Effector memory CD8-positive, alpha-beta T cell (primary cell): Measurements from ENCODE around the gene CEP164.

Source experiments
- ATAC-seq: fragments of 150-1000 bp; cut with Tn5 transposase; replicated peaks from 2 replicates; pipeline ENCODE4 v1.10.0; 2021; ENCODE audit warnings: mild to moderate bottlenecking, moderate library complexity
- DNase-seq, 3 experiments: peaks; one replicate each; pipeline ENCODE4 v3.0.0; 2021
- H3K27ac Mint-ChIP-seq, 2 donors: one replicate each; pipeline ENCODE4 v1.8.0; 2022; ENCODE audit warnings: mild to moderate bottlenecking in 2 of 2, mixed read lengths in 2 of 2, moderate library complexity in 2 of 2
- H3K27me3 Mint-ChIP-seq, 2 donors: one replicate each; pipeline ENCODE4 v1.8.0; 2022; ENCODE audit warnings: mixed read lengths in 2 of 2
- H3K36me3 Mint-ChIP-seq: one replicate; pipeline ENCODE4 v1.8.0; 2022; ENCODE audit warnings: mild to moderate bottlenecking, moderate library complexity, mixed read lengths; ENCODE audit not compliant: insufficient read depth
- H3K4me1 Mint-ChIP-seq, 2 donors: one replicate each; pipeline ENCODE4 v1.8.0; 2022; ENCODE audit warnings: low read depth in 2 of 2, mixed read lengths in 2 of 2
- H3K4me3 Mint-ChIP-seq, 2 donors: one replicate each; pipeline ENCODE4 v1.8.0; 2022; ENCODE audit warnings: mild to moderate bottlenecking in 2 of 2, mixed read lengths in 2 of 2, moderate library complexity in 2 of 2
- H3K9me3 Mint-ChIP-seq, 2 donors: one replicate each; pipeline ENCODE4 v1.8.0; 2022; ENCODE audit warnings: mixed read lengths in 2 of 2
- total RNA-seq, 9 experiments: gene quantifications; one replicate each; lab custom pipeline; 2026; lab: John Stamatoyannopoulos, UW

CEP164 gene
- total RNA-seq = 68.9 to 110 (median 86.3) reads per million in 9 experiments

DNA sequence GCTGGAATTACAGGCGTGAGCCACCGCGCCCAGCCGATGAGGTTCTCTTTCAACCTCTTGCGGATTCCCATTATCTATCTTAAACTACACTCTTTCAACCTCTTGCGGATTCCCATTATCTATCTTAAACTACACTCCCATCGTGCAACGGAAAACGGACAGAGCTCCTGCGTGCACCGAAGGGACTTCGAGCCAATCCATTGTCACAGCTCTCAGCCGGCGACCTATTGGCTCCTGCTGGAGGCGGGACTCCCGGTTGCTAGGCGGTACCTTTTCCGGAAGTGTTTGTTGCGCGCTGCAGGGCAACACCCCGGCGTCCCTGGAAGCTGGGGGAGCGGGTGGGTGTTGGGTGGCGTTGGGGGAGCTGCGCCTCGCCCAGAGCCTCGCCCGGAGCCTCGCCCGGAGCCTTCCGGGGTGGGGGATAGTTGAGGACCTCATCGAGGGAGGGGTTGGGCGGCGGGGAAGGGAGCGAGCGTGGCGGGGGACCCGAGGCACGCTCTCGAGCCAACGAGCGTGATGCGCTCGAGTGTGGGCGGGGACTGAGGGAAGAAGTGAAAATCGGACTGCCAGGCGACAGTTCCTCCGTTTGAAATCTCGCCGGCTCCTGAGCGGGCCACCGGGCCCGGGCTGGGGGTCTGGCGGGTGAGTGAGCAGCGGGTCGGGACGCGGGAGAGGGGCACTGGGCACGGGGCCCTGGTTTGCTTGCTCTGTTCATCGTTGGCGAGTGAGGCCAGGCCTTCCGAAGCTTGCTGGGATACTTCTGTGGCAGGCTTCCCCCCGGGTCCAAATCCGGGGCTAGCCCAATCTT lies at the start of gene CEP164:
CEP164 (plus strand) TSS at position 288 of the 808 bp plus-strand sequence. CDS start 10,733 bp downstream, outside the sequence.
- Mint-ChIP-seq H3K27ac (no peak within 1 kb of the TSS), H3K4me3 (peak within 1 kb of the TSS in 1 of 2 donors; percentile 48)

DNA sequence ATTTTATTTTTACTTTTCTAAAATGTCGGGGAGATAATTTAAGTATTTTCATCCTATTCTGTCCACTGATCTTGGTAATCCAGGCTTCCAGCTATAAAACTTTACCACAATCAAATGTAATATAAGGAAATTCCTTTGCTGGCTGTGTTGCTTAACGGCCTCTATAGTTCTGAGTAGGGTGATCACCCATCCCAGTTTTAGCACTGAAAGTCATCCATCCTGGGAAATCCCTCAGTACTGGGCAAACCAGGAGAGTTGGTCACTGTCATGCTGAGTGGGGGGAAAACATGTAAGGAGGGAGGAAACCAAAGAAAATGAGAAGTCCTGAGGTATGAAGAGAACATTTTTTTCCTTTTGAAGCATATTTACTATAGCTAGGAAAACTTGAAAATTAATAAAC lies 49.3 kb upstream of the CEP164 start:
- no peak for ATAC-seq
- H3K9me3 Mint-ChIP-seq = no peaks in the 10 kb centered on the region
- H3K27ac Mint-ChIP-seq = peak overlapping the region in 1 of 2 donors; percentile 90
- H3K4me3 Mint-ChIP-seq = no peak overlapping the region
- peaks cover 24 to 32% of the 10 kb centered on the region in 2 donors for H3K4me1 Mint-ChIP-seq
- no peak for DNase-seq
- no peaks in the 10 kb centered on the region for H3K27me3 Mint-ChIP-seq
- peaks cover 22% of the 10 kb centered on the region for H3K36me3 Mint-ChIP-seq

More for the DNA sequence above, at the start of gene CEP164:
- DNase-seq (peak; percentile 92 to 93 (median 92)), ATAC-seq (peak; percentile 92)
- H3K27me3 Mint-ChIP-seq = no peaks in the 10 kb centered on the region
- H3K36me3 Mint-ChIP-seq = no peaks in the 10 kb centered on the region
- H3K4me1 Mint-ChIP-seq = peaks cover 5 to 7% of the 10 kb centered on the region in 2 donors
- no peaks in the 10 kb centered on the region for H3K9me3 Mint-ChIP-seq

DNA sequence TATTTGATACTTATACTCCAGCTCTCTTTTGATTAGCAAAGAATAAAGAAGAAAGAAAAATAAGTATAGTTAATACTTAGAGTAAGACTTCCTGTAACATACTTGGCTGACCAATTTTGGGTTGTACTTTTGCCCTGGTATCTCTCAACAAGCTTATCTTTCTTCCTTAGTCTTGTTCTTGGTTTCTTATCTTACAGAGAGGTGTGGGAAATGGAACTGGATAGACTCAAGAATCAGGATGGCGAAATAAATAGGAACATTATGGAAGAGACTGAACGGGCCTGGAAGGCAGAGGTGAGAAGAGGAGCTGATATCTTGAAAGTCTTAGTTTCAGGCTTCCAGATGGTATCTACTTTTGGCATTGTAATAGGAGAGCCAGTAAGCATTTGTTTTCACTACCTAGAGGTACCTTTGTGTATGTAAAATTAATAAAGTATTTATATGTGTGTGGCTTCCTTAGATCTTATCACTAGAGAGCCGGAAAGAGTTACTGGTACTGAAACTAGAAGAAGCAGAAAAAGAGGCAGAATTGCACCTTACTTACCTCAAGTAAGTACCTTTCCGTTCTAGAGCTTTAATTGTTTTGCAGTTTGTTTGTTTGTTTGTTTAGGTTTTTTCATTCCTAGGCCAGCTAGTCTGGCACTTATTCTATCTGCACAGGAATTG lies 47.8 kb upstream of the CEP164 start:
- DNase-seq = no peak
- Mint-ChIP-seq H3K27ac (peak overlapping the region; percentile 90 to 92), H3K9me3 (no peaks in the 10 kb centered on the region), H3K4me3 (peak overlapping the region; percentile 68 to 76), H3K4me1 (peaks cover 22 to 32% of the 10 kb centered on the region in 2 donors), H3K36me3 (peaks cover 35% of the 10 kb centered on the region), H3K27me3 (no peaks in the 10 kb centered on the region)
- ATAC-seq = peak; percentile 69

DNA sequence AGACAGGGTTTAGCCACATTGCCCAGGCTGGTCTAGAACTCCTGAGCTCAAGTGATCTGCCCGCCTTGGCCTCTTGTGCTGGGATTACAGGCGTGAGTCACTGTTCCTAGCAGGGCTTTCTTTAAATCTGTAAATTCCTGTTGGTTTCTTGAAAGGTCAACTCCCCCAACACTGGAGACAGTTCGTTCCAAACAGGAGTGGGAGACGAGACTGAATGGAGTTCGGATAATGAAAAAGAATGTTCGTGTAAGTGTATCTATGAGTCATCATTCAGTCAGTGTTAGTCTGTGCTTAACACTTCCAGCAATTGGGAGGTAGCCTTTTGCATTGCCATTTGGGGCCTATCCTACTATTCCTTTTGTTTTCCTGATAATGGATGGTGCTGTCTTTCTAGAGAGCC lies 46.5 kb upstream of the CEP164 start:
- peaks cover 35% of the 10 kb centered on the region for H3K36me3 Mint-ChIP-seq
- H3K4me3 Mint-ChIP-seq = peak overlapping the region; percentile 68 to 76
- no peak for DNase-seq
- no peak for ATAC-seq
- peak overlapping the region; percentile 46 to 90 for H3K27ac Mint-ChIP-seq
- no peaks in the 10 kb centered on the region for H3K27me3 Mint-ChIP-seq
- H3K4me1 Mint-ChIP-seq = peaks cover 16 to 22% of the 10 kb centered on the region in 2 donors
- no peaks in the 10 kb centered on the region for H3K9me3 Mint-ChIP-seq

DNA sequence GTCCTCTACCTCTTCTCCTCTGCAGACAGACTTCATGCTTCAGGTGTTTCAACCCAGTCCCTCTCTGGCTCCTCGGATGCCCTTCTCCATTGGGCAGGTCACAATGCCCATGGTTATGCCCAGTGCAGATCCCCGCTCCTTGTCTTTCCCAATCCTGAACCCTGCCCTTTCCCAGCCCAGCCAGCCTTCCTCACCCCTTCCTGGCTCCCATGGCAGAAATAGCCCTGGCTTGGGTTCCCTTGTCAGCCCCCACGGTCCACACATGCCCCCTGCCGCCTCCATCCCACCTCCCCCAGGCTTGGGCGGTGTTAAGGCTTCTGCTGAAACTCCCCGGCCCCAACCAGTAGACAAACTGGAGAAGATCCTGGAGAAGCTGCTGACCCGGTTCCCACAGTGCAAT lies 45.8 kb upstream of the CEP164 start:
- no peak for ATAC-seq

DNA sequence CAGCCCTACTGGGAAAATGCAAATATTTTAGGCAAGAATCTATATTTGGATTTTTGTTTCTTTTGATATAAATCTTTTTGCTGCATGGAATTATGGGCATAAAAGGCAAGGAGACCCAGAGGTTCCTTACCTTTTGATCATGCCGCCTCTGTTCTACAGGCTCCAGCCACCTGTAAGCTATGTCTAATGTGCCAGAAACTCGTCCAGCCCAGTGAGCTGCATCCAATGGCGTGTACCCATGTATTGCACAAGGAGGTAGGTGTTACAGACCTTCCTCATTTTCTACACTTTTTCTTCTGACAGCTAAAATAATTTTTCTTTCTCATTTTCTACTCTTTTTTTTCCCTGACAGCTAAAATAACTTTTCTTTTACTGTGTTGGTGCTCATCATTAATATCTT lies 44.7 kb upstream of the CEP164 start:
- Mint-ChIP-seq H3K27me3 (no peaks in the 10 kb centered on the region), H3K4me3 (no peak overlapping the region), H3K4me1 (peaks cover 16 to 29% of the 10 kb centered on the region in 2 donors), H3K27ac (peak overlapping the region; percentile 41 to 86), H3K36me3 (peaks cover 35% of the 10 kb centered on the region), H3K9me3 (no peaks in the 10 kb centered on the region)
- ATAC-seq = no peak
- no peak for DNase-seq

More for the DNA sequence above, 45.8 kb upstream of the CEP164 start:
- peak overlapping the region; percentile 62 to 86 for H3K27ac Mint-ChIP-seq
- peaks cover 16 to 22% of the 10 kb centered on the region in 2 donors for H3K4me1 Mint-ChIP-seq
- H3K4me3 Mint-ChIP-seq = peak overlapping the region; percentile 68 to 76
- DNase-seq = no peak
- H3K9me3 Mint-ChIP-seq = no peaks in the 10 kb centered on the region
- peaks cover 35% of the 10 kb centered on the region for H3K36me3 Mint-ChIP-seq
- H3K27me3 Mint-ChIP-seq = no peaks in the 10 kb centered on the region

DNA sequence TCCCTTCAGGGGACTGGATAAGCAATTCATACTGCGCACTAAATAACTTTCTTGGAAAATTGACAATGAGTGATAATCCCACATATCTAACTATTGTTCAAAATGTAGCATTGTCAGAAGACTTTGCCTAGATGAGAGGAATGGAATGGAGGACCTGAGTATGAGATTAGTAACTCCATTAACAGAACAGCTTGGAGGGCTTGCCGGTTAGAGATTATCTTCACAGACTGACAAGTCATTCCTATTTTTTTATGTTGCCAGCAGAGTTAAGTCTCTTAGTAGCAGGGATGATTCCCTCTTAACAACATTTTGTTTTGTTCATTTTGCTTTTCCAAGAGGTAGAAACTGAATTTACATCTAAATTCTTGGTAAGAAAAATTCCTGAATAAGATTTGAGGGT lies 43.6 kb upstream of the CEP164 start:
- Mint-ChIP-seq H3K27ac (no peak overlapping the region), H3K4me3 (no peak overlapping the region), H3K9me3 (no peaks in the 10 kb centered on the region), H3K27me3 (no peaks in the 10 kb centered on the region), H3K4me1 (peaks cover 15 to 34% of the 10 kb centered on the region in 2 donors), H3K36me3 (peaks cover 35% of the 10 kb centered on the region)
- DNase-seq (no peak), ATAC-seq (no peak)

DNA sequence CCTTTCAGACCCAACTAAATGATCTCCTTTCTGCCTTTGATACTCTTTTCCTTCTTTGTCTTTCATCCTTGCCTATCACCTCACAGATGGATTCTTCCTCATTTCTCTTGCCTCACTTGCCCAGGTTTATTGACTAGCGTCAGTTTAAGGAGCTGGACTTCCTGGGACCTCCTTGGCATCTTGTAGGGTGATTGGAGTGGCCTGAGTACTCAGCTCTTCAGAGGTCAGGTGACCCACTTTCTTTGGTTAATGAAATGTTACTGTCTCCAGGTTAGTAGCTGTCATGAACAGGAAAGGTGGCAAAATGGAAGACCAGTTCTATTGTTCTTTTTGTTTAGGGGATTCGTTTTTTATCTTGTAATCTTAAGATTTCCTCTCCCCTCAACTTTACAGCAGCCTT lies 41.1 kb upstream of the CEP164 start:
- peaks cover 28% of the 10 kb centered on the region for H3K36me3 Mint-ChIP-seq
- H3K27ac Mint-ChIP-seq = peak overlapping the region; percentile 5 to 19
- DNase-seq (no peak), ATAC-seq (no peak)
- H3K4me3 Mint-ChIP-seq = no peak overlapping the region
- H3K4me1 Mint-ChIP-seq = peaks cover 4 to 22% of the 10 kb centered on the region in 2 donors
- no peaks in the 10 kb centered on the region for H3K27me3 Mint-ChIP-seq
- no peaks in the 10 kb centered on the region for H3K9me3 Mint-ChIP-seq

DNA sequence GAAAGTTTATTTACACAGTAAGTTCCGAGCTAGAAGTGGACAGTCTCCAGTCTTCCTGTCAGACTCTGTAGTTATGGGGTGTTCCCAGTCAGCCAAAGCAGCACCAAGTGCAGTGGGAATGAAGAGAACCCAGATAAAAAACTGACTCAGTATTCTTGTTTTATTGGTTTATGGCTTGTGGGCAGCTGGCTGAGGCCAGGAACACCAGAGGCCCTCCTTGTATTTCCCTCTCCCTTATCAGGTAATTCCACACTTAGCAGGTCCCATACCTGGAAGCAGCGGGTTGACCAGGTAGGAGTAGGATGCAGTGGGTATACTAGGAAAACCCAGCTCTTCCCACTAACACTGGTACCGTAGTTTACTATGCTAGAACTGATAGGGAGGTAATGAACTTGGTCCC lies 40.0 kb upstream of the CEP164 start:
- H3K36me3 Mint-ChIP-seq = peaks cover 20% of the 10 kb centered on the region
- peaks cover 0 to 14% of the 10 kb centered on the region in 2 donors for H3K4me1 Mint-ChIP-seq
- DNase-seq (no peak), ATAC-seq (no peak)
- H3K27ac Mint-ChIP-seq = peak overlapping the region; percentile 19 to 83
- H3K9me3 Mint-ChIP-seq = no peaks in the 10 kb centered on the region
- H3K4me3 Mint-ChIP-seq = no peak overlapping the region
- H3K27me3 Mint-ChIP-seq = no peaks in the 10 kb centered on the region

DNA sequence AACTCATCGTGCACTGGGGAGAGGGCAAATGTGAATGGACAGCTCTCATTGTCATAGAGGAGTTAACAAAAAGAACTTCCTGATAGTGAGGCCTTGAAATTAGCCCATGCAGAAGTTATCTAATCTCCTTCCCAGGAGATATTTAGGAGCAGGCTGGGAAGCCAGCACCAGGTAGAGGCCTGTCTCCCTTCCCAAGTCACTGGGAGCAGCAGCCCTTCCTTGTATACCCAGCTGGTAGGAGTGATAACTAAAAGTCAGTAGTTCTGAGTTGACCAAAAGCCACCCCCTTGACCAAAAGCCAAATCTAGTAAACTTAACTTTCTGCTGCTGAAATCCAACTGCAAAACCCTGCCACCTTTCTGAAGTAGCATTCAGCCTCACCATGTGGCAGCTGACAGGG lies 37.9 kb upstream of the CEP164 start:
- no peaks in the 10 kb centered on the region for H3K36me3 Mint-ChIP-seq
- no peak for ATAC-seq
- no peak overlapping the region for H3K4me3 Mint-ChIP-seq
- H3K9me3 Mint-ChIP-seq = no peaks in the 10 kb centered on the region
- DNase-seq = no peak
- no peaks in the 10 kb centered on the region for H3K27me3 Mint-ChIP-seq
- H3K27ac Mint-ChIP-seq = peak overlapping the region in 1 of 2 donors; percentile 25
- H3K4me1 Mint-ChIP-seq = peaks cover 0 to 12% of the 10 kb centered on the region in 2 donors

DNA sequence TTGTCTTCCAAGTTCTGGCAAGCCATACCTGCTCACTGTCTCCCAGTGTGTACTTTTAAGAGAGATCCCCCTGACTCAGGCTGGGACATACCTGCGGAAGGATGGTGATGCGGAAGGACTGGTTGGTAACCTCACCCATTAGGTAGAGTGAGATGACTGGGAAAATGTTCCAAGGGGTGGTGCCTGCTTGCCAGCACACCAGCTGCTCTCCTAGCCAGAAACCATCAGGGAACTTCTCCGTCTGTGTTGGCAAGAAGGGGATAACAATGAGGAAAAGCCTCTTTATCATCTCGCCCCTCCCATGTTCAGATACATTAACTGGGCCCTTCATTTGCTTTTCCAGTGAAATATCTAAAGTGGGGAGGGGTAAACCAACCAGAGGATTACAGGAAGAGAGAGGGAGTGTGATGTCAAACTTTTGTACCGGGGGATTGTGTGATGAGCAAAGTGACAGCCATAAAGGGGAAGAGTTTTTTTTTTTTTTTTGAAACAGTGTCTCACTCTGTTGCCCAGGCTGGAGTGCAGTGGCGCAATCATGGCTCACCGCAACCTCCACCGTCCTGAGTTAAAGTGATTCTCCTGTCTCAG lies 36.8 kb upstream of the CEP164 start, which contains the start of gene BACE1-AS:
BACE1-AS (plus strand) TSS at position 538 of the 588 bp plus-strand sequence.
- H3K27me3 Mint-ChIP-seq = no peaks in the 10 kb centered on the region
- ATAC-seq (no peak), DNase-seq (no peak)
- H3K9me3 Mint-ChIP-seq = no peaks in the 10 kb centered on the region
- peaks cover 0 to 12% of the 10 kb centered on the region in 2 donors for H3K4me1 Mint-ChIP-seq
- peak within 1 kb of the TSS; percentile 25 to 72 for H3K27ac Mint-ChIP-seq
- H3K36me3 Mint-ChIP-seq = no peaks in the 10 kb centered on the region
- no peak within 1 kb of the TSS for H3K4me3 Mint-ChIP-seq

DNA sequence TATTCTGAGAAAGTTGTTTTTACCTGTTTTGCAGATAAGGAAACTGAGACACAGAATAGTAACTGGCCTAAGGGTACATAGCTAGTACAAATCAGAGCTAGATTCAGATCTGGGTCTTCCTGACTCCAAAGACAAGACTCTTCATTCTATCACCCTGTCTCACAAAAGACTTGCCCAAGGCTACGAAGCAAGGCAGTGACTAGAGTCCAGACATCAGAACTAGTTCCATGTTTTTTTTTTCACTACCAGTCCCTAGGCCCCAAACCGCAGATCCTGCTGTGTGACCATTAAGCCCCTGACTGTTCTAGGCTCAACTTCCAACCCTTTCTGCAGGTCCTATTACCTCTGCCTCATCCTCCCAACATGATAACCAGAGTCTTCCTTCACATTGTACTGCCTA lies 35.0 kb upstream of the CEP164 start:
- H3K27me3 Mint-ChIP-seq = no peaks in the 10 kb centered on the region
- ATAC-seq = no peak
- no peak overlapping the region for H3K27ac Mint-ChIP-seq

DNA sequence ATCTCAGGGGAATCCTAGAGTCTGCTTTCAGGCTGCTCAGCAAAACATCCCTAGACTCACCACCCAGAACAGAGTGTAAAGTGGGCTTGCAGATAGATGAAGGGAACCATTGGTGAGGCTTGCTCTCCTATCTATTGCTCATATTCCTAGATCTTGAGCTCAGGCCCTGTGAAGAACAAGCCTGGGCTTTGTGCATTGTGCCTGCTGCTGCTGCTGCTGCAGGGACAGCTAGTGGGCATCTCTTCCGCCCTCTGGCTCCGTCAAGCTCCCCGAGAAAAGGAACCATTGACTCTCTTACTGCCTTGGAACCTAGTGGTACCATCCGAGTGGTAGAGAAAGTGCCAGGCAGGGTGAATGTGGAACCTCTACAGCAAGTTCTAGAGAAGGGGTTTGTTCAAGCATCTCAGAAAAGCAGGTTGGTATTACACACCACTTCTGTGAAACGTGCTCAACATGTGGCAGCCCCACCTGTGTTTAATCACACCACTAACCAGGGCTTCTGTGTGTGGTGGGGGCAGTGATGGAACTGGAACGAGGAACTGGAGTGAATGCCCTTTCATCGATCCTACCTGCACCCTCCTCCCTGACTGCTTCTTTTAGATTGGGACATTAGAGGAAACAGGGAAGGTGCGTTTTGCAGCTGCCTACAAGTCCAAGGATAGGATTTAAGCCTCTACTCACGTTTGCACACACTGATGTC lies 32.1 kb upstream of the CEP164 start:
- no peak for DNase-seq
- Mint-ChIP-seq H3K27ac (no peak overlapping the region), H3K9me3 (no peaks in the 10 kb centered on the region)

More for the DNA sequence above, 35.0 kb upstream of the CEP164 start:
- DNase-seq = no peak
- H3K4me1 Mint-ChIP-seq = peaks cover 0 to 8% of the 10 kb centered on the region in 2 donors
- H3K9me3 Mint-ChIP-seq = no peaks in the 10 kb centered on the region
- H3K4me3 Mint-ChIP-seq = no peak overlapping the region
- H3K36me3 Mint-ChIP-seq = no peaks in the 10 kb centered on the region

More for the DNA sequence above, 32.1 kb upstream of the CEP164 start:
- Mint-ChIP-seq H3K4me3 (no peak overlapping the region), H3K27me3 (peaks cover 2 to 7% of the 10 kb centered on the region in 2 donors), H3K36me3 (no peaks in the 10 kb centered on the region), H3K4me1 (peaks cover 0 to under 1% of the 10 kb centered on the region in 2 donors)
- ATAC-seq = no peak
